ENCODE data around the gene NKAIN1. TPM values are rescaled to one million over a fixed set of nuclear protein-coding genes. Genes with fewer than 3 reads are reported as not detected.

NKAIN1 gene
- total RNA-seq, 1 donor from 2014 or later, result 0.81 TPM

DNA sequence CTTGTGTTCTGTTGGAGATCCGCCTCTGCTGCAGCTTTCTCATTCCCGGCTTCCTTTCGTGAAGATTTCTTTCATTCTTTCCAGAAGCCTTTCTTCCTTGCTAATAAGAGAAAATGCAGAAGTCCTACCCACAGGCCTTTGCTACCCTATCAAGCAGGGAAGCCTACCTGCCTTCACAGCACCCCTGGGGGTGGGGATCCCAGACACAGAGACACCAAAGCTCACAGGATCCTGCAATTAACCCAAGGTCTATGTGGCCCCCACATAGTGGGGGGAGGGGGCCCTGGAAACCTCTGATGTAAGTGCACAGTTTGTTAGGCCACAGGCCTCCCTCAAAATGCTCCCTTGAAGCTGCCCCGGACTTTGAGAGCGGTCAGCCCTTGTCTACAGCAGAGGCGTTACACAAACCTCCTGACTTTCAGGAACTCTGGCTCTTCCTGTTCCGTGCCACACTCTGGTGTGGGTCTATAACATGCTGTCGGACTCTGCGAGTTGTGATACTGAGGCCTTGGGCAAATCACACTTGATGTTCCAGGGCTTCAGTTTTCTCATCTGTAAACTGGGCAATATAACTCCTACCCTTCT, 31.2 kb downstream of the NKAIN1 start:
- H3K4me3 ChIP-seq (ENCODE audit: low read depth, low read length), result no peak overlapping the region
- no peak for DNase-seq (ENCODE audit: low read depth)
- TF ChIP-seq, protein P1, sequence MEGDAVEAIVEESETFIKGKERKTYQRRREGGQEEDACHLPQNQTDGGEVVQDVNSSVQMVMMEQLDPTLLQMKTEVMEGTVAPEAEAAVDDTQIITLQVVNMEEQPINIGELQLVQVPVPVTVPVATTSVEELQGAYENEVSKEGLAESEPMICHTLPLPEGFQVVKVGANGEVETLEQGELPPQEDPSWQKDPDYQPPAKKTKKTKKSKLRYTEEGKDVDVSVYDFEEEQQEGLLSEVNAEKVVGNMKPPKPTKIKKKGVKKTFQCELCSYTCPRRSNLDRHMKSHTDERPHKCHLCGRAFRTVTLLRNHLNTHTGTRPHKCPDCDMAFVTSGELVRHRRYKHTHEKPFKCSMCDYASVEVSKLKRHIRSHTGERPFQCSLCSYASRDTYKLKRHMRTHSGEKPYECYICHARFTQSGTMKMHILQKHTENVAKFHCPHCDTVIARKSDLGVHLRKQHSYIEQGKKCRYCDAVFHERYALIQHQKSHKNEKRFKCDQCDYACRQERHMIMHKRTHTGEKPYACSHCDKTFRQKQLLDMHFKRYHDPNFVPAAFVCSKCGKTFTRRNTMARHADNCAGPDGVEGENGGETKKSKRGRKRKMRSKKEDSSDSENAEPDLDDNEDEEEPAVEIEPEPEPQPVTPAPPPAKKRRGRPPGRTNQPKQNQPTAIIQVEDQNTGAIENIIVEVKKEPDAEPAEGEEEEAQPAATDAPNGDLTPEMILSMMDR (conservative IDR thresholded peaks at IDR 0.05; ENCODE audit: low read depth, low read length), result no peak

DNA sequence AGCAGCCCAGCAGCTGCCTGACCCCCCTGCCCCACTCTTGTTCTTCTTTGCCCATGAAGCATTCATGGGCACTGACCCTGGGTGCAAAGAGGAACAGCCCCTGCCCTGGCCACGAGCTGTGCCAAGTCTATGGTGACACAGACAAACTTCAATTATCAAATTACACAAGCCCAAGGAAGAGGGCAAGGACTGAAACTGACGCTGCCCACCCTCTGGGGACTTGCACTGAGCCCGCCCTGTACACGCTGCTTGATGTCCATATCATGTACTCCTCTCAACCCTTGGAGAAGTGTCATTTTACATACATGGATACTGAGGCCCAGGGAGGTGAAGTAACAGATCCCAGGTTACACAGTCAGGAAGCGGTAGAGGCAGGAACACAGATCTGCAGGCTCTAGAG, 32.1 kb downstream of the NKAIN1 start:
- TF ChIP-seq, protein P1 (conservative IDR thresholded peaks at IDR 0.05; ENCODE audit: low read depth, low read length), result no peak
- H3K4me3 ChIP-seq (ENCODE audit: low read depth, low read length), result no peak overlapping the region
- no peak for DNase-seq (ENCODE audit: low read depth)

DNA sequence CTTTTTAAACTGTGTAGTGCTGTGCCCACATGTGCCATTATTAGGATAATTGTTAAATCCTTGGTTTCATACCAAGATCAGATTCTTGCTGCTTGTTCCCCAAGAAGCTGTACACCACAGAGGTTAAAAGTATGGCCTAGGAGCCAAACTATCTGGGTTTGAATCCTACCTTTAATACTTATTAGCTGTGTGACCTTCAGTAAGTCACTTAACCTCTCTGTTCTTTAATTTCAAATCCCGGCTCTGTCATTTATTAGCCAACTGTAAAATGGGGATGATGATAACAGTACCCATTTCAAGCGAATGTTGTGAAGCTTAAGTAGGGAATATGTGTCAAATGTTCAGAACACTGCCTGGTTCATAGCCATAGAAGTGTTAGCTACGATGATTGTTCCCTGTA, 32.6 kb downstream of the NKAIN1 start:
- TF ChIP-seq, protein P1 (conservative IDR thresholded peaks at IDR 0.05; ENCODE audit: low read depth, low read length), result no peak
- no peak overlapping the region for H3K4me3 ChIP-seq (ENCODE audit: low read depth, low read length)
- DNase-seq (ENCODE audit: low read depth), result no peak

DNA sequence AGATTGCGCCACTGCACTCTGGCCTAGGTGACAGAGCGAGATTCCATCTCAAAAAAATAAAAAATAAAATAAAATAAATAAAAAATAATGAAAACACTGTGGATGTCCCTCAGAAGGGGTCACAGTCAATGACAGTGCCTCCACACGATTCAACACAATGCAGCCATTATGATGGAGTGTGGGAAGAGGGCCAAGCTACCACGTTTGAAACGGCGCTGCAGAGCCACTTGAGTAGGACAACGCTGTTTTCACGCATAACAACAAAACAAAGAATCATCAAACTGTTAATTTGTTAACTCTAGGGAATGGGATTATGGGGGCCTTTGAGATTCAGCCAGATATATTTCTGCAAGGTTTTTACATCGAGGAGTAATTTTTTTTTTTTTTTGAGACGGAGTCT, 36.5 kb downstream of the NKAIN1 start:
- no peak overlapping the region for H3K4me3 ChIP-seq (ENCODE audit: low read depth, low read length)
- TF ChIP-seq, protein P1 (conservative IDR thresholded peaks at IDR 0.05; ENCODE audit: low read depth, low read length), result no peak

DNA sequence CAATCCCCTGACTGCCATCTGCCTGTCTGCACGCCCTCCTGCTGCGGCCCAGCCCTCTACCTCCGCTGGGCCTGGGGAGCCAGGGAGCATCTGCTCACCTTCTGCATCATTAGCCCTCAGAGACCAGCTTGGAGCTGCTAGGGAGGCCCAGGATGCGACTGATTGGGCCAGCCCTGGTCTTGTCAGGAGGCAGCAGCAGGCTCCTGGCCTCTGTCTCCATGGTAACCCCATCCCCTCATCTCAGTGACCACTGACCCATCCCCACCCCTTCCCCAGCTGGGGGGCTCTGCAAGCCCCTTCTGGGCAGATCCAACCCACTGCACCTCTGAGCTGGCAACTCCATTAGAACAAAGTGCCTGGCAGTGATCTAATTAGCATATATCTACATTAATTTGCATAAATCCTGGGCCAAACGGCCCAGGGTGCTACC, 37.7 kb downstream of the NKAIN1 start:
- no peak for DNase-seq (ENCODE audit: low read depth)
- TF ChIP-seq, protein P1 (conservative IDR thresholded peaks at IDR 0.05; ENCODE audit: low read depth, low read length), result no peak
- H3K4me3 ChIP-seq (ENCODE audit: low read depth, low read length), result no peak overlapping the region

More for the DNA sequence above, 36.5 kb downstream of the NKAIN1 start:
- no peak for DNase-seq (ENCODE audit: low read depth)

DNA sequence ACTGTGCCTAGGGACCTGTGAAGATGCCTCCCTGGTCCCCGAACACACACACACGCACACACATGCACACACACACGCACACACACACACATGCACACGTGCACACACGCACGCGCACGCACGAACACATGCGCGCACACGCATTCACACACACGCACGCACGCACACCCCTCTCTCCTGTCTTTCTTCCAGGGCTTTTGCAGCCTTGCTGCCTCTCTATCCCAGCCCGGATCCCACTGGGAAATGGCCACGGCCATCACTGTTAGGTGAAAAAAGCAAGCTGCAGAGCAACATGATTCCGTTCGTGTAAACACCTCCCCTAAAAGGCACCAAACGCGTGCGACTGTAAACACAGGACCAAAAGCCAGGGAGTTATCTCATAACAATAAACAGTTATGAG, 39.7 kb downstream of the NKAIN1 start:
- no peak overlapping the region for H3K4me3 ChIP-seq (ENCODE audit: low read depth, low read length)

More for the DNA sequence above, 39.7 kb downstream of the NKAIN1 start:
- TF ChIP-seq, protein P1 (conservative IDR thresholded peaks at IDR 0.05; ENCODE audit: low read depth, low read length), result no peak
- DNase-seq (ENCODE audit: low read depth), result no peak
